Activated T-helper 9 cell treated with anti-CD3 and anti-CD28 coated beads, Interleukin-2, amount 50 U/mL, for 16 hours (primary cell): ENCODE results near the gene SEC61A1.

Experiments used
- DNase-seq: peaks from one replicate; pipeline ENCODE4 v3.0.0-alpha.2; 2020; ENCODE audit warnings: low read depth

The SEC61A1 gene

DNA sequence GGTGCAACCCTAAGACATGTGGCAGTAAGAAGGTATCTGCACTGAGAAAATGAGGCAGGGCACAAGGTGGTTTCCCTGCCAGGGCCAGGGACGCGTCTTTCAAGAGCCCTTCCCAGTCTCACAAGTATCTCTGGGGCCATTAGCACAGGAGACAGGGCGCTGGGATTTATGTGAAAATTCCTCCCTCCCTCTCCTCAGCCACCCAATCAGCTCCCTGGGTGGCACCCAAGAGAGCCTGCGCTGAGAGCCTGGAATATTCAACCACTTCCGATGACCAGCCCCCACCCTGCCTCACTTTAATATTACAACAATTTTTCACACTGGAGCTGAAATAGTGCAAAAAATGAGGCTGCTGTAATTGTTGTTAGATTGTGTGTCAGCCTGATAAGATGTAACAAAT lies 26.1 kb downstream of the SEC61A1 start:
- DNase-seq = no peak

DNA sequence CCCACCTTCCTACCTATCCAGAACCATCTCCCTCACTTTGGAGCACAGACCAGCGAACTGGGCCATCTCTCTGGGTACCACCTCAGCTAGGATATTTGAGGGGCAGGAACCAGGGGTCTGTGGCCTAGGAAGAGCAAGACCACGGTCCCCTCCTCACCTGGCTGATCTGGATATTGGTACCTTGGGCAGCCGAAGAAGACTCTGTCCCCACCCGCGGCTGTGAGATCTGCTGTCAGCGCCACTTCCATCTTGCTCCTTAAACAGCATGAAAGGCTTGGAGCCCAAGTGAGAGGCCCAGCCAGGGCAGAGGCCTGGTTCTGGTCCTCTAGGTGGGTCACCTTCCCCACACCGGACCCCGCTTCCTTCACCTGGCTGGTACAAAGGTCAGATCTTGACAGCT lies 26.6 kb downstream of the SEC61A1 start:
- DNase-seq = no peak

DNA sequence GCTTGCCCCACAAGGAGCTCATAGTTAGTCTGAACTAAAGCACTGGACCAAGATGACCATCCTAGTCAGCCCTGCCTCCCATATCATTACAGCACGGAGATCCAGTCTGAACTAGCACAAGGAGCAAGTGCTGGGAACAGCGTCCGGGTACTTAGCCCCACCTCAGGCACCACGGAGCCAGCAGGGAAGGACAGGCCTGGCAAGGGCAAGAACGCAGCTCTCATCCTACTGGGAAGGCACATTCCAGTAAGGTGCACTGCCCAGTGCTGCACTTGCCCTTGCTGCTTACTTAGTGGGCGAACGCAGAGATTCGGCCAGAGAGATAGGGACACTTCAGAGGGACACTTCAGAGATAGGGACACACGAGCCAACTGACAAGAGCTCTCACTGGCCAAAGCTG lies 27.6 kb downstream of the SEC61A1 start:
- DNase-seq = no peak

DNA sequence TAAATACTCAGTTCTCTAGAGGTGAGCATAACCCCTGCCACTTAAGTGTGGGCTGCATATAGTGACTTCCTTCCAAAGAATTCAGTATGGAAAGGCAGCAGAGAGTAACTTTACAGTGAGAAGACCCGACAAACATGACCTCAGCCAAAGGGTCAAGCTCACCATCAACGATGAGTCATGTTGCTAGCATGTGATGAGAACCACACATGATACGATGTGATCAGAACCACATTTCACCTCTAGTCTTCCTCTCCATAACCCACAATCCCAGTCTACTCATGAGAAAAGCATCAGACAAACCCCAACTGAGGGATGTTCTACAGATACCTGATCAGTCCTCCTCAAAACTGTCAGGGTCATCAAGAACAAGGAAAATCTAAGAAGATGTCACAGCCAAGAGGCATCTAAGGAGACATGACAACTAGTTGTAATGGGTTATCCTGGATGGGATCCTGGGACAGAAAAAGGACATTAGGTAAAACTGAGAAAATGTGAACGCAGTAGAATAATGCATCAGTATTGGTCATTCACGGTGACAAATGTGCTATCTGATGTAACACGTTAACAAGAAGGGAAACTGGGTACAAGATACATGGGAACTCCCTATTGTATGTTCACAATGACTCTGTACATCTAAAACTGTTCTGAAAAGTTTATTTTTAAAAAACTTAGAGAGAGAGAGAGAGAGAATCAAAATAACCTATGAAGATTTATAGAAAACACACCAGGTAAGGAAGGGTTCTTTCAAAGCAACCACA lies 28.3 kb downstream of the SEC61A1 start:
- no peak for DNase-seq

DNA sequence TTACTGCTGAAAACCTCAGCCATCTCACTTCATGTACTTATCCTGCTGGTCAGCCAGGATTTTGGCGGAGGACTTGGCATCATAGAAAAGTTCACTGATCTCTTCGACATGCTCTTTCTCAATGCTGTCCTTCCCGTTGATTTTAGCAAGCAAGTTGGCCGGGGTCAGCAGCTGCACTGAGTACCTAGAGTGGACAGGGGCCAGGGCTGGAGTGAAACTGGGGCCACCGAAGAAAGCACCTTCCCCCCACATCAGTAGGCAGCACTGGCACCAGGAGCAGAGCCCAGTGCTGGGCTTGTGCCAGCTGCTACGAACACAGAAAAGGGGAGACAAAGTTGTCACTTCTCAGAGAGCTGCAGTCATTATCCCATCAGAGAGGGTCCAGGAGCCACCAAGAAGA lies 29.0 kb downstream of the SEC61A1 start:
- DNase-seq = no peak

- no peak for DNase-seq
These were observed 29.6 kb downstream of the SEC61A1 start for GRCh38 chr3:128081846-128082245.

DNA sequence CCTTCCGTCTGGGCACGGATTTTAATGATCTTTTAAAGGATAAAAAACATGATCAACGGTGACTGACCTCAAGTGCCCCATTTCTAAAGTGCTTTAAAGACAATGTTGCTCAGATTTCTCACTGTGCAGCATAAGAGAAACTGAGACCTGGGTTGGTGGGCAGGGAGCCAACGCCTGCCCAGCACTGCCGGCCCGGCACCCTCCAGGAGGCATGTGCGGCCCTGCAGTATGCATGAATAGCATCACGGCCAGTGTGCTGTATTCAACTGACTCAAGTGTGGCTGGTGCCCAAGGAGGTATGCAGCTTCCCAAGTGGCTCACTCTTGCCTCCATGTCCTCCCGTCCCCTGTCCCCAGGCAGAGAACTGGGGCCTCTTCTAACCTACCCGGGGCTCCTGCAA lies 30.3 kb downstream of the SEC61A1 start:
- DNase-seq = no peak

GRCh38 chr3:128083396-128083795 lies 31.2 kb downstream of the SEC61A1 start:
- no peak for DNase-seq

DNA sequence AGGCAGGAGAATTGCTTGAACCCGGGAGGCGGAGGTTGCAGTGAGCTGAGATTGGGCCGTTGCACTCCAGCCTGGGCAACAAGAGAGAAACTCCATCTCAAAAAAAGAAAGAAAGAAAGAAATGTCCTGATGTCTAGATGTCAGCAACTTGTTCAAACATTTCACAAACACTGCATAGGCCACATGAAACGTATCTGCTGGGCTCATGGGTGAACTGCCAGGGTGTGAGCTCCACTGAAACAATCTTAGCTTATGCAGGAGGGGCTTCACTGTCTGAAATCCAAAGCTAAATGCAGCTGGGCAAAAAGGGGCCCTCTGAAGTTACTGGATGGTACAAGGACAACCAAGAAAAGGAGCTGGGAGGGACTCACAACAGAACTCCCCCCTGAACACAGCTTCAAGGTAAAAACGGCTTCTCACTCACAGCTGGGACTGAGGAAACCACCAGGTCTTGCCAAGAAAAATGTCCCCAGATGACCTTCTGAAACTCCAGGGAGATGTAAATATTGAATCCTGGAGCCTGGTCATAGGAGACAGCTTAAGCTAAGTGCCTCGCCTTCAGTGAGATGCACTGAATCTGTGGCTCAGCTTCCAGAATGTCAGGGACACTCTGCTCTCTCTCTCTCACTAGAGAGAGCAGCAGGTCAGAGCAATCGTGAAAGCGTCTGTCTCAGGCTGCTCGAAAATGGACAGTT lies 31.9 kb downstream of the SEC61A1 start:
- no peak for DNase-seq

GRCh38 chr3:128084675-128085021 lies 32.4 kb downstream of the SEC61A1 start:
- DNase-seq = no peak

DNA sequence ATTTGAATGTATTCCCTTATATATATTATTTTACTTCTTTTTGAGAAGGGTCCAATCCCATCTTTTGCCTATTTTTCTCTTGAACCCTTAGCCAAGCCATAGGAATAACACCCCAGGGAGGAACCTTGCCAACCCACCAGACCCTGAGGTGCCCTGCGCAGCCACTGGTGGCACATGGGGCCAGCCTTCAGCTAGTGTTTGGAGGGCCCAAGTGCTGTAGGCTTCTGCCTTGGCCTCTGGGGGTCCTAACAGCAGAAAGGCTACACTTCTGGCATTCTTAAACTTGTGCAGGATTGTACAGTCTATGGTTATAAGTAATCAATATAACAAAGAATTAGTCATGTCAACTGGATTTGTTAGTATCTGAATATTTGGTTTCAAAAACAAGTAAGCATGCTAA lies 36.9 kb downstream of the SEC61A1 start:
- no peak for DNase-seq

- DNase-seq = no peak
These were observed 39.3 kb downstream of the SEC61A1 start for GRCh38 chr3:128091586-128091985.

GRCh38 chr3:128094295-128095151 lies 42.3 kb downstream of the SEC61A1 start:
- DNase-seq = no peak

GRCh38 chr3:128095222-128095703 lies 43.0 kb downstream of the SEC61A1 start:
- peak; percentile 64 for DNase-seq

DNA sequence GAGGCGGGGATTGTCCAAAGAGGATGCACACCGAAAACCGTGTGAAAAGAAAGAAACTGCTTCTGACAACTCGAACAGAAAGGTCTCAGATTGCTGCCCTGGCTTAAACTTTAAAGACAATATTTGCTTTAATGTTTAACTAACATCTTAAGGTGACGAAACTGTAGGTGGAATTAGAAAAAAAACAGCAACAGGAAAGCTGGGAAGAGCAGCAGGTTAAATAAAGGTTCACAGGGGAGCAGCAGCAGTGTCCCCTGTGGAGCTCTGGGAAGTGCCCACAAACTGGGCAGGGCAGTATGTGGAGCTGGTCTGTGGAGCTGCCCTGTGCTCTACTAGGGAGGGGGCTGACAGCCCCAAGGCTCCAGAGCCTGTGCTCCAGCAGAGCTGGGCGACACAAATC lies 46.0 kb downstream of the SEC61A1 start:
- no peak for DNase-seq

DNA sequence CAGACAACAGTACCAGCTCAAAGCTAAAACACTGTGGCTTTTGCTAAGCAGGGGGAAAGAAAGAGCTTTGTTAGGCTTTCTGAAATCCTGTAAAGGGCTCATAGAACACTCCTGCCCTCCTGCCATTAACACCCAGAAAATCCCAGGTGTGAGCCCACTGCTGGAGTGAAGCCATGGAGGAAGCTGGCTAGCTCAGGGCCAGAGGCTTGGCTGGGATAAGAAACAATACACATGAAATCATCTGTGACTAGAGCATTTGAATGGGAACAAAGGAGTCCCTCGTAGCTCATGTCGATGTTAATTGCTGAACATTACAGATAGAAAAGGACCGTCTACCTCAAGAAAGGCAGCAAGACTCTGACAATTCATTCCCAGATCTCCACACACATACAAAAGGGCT lies 47.9 kb downstream of the SEC61A1 start:
- DNase-seq = no peak

DNA sequence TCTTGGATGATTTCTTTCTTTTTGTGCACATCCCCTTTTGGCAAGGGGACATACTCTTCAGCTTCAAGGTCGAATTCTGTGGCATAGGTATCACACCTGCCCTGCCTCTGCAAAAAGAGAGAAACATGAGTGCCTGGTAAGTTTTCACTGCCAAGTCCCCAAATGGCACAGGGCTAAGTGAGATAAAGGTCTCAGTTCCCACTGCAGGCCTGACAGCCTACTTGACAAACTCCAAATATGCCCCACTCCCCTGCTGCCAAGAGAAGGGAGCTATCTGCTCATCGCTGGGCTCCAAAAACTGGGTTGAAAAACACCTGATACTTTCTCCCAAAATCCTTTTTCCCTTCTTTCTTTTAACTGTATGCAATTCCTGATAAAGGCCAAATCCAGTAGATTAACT lies 48.4 kb downstream of the SEC61A1 start:
- no peak for DNase-seq

- no peak for DNase-seq
These were observed 51.0 kb downstream of the SEC61A1 start for GRCh38 chr3:128103136-128103676.

GRCh38 chr3:128107834-128108233 lies 55.6 kb downstream of the SEC61A1 start:
- DNase-seq = no peak

- no peak for DNase-seq
These were observed 58.9 kb downstream of the SEC61A1 start for GRCh38 chr3:128111147-128111546.

DNA sequence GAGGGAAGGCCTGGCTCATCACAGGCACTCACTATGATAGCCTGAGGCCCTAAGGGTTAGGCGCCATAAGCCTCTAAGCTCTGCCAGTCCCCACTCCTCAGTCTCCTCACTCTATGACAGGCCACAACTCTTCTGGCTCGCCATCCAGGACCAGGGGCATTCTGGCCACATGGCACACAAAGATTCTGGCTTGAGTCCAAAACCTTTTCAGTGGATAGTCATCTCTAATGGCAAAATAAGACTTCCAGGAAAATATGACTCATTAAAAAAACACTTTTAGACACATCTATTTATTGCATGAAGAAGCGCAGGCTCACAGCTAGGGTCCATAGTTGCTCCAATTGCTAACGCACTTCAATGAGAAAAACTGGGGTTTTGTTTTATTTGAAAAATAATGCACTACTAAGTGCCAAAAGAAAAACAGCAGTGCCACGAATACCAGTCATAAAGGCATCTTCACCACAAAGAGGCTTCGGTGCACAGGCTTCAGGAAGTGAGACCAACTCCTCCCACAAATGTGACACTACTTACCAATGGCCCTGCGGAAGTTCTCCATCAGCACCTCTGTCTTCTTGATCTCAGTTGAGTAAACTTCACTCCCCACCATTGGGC lies 60.2 kb downstream of the SEC61A1 start:
- DNase-seq = no peak
